ENCODE data around the gene HMCN2. TPM values are rescaled to one million over a fixed set of nuclear protein-coding genes. Genes with fewer than 3 reads are reported as not detected.

Gene HMCN2
- total RNA-seq, 1 donor from 2014 or later = not detected

DNA sequence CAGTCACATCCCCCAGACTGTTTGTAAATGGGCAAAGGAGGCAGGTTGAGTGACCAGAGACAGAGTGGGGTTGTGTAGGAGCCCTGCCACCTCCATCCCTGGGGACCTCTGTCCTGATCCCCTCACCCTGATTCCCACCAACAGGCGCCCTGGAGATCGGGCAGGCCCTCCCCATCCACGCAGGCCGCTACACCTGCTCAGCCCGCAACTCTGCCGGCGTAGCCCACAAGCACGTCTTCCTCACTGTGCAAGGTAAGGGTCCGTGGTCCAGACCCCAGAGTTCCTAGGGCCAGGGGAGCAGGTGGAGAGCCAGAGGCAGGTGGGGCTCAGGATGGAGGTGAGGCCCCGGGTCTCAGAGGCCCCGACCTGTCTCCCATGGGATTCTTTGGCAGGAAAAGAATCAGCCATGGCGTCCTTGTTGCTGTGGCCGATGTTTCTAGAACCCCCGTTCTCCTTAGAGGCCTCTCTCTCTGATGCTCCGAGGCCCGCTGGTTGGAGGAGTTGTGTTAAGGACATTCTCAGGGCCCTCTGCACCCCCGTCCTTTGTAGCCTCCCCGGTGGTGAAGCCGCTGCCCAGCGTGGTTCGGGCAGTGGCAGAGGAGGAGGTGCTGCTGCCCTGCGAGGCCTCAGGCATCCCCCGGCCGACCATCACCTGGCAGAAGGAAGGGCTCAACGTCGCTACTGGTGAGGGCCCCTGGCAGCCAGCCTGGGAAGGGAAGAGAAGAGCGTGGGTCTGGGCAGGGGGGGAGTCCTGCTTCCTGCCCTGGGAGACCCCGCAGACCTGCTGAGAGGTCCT is 137.3 kb downstream of the HMCN2 start:
- H3K4me3 Mint-ChIP-seq = no peak overlapping the region
- intact Hi-C loops (cut with micrococcal nuclease) = no loop called here
- no peaks in the 10 kb centered on the region for H3K9me3 Mint-ChIP-seq
- H3K27ac Mint-ChIP-seq = no peak overlapping the region
- no peaks in the 10 kb centered on the region for H3K27me3 Mint-ChIP-seq
- DNase-seq = no peak
- POLR2A ChIA-PET = no interaction called here
- CTCF ChIA-PET = no interaction called here
- TF ChIP-seq, protein P1, sequence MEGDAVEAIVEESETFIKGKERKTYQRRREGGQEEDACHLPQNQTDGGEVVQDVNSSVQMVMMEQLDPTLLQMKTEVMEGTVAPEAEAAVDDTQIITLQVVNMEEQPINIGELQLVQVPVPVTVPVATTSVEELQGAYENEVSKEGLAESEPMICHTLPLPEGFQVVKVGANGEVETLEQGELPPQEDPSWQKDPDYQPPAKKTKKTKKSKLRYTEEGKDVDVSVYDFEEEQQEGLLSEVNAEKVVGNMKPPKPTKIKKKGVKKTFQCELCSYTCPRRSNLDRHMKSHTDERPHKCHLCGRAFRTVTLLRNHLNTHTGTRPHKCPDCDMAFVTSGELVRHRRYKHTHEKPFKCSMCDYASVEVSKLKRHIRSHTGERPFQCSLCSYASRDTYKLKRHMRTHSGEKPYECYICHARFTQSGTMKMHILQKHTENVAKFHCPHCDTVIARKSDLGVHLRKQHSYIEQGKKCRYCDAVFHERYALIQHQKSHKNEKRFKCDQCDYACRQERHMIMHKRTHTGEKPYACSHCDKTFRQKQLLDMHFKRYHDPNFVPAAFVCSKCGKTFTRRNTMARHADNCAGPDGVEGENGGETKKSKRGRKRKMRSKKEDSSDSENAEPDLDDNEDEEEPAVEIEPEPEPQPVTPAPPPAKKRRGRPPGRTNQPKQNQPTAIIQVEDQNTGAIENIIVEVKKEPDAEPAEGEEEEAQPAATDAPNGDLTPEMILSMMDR (IDR thresholded peaks at IDR 0.05) = no peak
- ATAC-seq (ENCODE audit: low read depth) = no peak
- H3K4me1 Mint-ChIP-seq = no peaks in the 10 kb centered on the region
- no peaks in the 10 kb centered on the region for H3K36me3 Mint-ChIP-seq (ENCODE audit: low read depth)

DNA sequence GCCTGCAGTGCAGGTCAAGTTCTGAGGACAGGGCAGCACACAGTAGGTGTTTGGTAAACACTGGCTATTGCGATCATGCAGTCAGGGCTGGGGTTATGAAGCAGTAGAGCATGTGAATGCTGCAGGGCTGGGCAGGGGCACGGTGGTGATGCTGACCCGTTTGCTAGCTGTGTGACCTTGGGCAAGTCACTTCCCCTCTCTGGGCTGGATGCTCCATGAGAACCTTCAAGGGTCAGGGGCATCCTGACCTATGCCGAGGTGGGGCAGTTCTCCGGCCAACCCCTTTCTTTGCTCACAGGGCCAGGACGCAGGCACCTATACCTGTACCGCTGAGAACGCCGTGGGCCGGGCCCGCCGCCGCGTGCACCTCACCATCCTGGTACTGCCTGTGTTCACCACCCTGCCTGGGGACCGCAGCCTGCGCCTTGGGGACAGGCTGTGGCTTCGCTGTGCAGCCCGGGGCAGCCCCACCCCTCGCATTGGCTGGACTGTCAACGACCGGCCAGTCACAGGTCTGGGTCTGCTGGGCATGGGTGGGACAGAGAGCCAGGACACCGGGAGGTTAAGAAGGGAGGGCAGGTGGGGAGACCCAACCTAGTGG is 140.2 kb downstream of the HMCN2 start:
- no peaks in the 10 kb centered on the region for H3K4me1 Mint-ChIP-seq
- TF ChIP-seq, protein P1 (IDR thresholded peaks at IDR 0.05) = no peak

DNA sequence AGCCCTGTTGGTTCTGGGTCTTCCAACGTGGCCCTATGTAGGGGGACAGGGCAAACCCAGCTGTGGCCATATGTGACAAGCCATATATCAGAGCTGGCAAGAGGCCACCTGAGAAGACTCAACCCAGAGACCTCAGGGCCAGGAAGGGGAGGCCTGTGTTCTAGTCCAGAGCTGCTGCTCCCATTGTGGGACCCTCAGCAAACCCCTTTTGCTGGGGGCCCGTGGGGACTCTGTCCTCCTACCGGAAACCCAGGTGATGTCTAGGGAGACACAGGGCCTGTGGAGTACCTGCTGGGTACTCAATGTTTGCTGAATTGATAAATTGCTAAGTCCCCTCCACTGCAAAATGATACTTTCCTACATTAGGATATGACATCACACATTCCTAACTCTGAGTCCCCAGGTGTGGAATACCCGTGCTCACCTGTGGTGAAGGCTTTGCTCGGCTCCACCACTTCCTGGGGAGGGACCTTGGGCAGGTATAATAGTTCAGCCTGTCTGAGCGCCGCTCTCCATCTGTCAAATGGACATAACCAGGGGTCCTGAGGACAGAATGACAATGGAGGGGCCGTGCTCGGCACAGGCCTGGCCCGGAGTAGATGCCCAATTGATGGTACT is 140.8 kb downstream of the HMCN2 start:
- no peaks in the 10 kb centered on the region for H3K9me3 Mint-ChIP-seq
- no peaks in the 10 kb centered on the region for H3K36me3 Mint-ChIP-seq (ENCODE audit: low read depth)
- DNase-seq = no peak
- ChIA-PET CTCF (no interaction called here), POLR2A (no interaction called here)
- intact Hi-C loops (cut with micrococcal nuclease) = no loop called here
- H3K27me3 Mint-ChIP-seq = no peaks in the 10 kb centered on the region
- TF ChIP-seq, protein P1 (IDR thresholded peaks at IDR 0.05) = no peak
- no peak for ATAC-seq (ENCODE audit: low read depth)
- H3K4me3 Mint-ChIP-seq = no peak overlapping the region
- H3K27ac Mint-ChIP-seq = no peak overlapping the region
- no peaks in the 10 kb centered on the region for H3K4me1 Mint-ChIP-seq

More for the DNA sequence above, 140.2 kb downstream of the HMCN2 start:
- Mint-ChIP-seq H3K27me3 (no peaks in the 10 kb centered on the region), H3K36me3 (ENCODE audit: low read depth) (no peaks in the 10 kb centered on the region), H3K9me3 (no peaks in the 10 kb centered on the region), H3K4me3 (no peak overlapping the region), H3K27ac (no peak overlapping the region)
- no peak for ATAC-seq (ENCODE audit: low read depth)
- ChIA-PET POLR2A (no interaction called here), CTCF (no interaction called here)
- intact Hi-C loops (cut with micrococcal nuclease) = no loop called here
- DNase-seq = no peak

DNA sequence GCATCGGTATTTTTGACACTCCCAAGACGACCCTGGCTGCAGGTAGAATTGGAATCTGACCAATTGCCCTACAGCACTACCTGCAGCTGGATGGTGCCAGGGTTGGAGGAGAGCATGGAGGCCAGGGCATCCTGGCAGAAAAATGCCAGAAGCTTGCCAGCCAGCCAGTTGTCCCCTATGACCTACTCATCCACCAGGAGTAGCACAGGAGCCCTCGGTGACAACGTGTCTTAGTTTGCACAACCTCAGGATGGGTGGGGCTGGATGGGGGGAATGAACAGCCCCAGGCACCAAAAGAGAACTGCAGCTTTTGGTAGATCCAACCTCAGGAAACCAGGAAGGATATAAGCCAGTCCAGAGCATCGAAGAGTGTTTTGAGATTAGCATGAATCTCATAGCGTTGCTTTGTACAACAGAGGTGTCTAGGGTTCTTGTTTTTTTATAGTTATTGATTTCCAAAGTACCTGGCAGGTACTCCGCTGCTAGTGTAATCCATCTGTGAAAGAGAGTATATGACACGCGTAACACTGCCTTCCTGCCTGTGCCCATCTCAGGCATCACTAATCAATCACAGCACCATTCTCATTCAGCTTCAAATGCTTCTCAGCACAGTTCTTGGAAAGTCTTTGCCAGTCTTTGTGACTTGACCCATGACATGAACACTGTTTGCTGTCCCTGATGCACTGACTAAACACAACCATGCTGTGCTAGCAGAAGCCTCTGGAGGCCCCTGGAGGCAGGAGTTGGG is 142.5 kb downstream of the HMCN2 start:
- POLR2A ChIA-PET = no interaction called here
- H3K27ac Mint-ChIP-seq = no peak overlapping the region
- H3K9me3 Mint-ChIP-seq = no peaks in the 10 kb centered on the region

More for the DNA sequence above, 142.5 kb downstream of the HMCN2 start:
- TF ChIP-seq, protein P1 (IDR thresholded peaks at IDR 0.05) = no peak
- H3K36me3 Mint-ChIP-seq (ENCODE audit: low read depth) = no peaks in the 10 kb centered on the region
- CTCF ChIA-PET = no interaction called here
- DNase-seq = no peak
- H3K27me3 Mint-ChIP-seq = peaks cover 1% of the 10 kb centered on the region
- H3K4me3 Mint-ChIP-seq = no peak overlapping the region
- no peak for ATAC-seq (ENCODE audit: low read depth)
- intact Hi-C loops (cut with micrococcal nuclease) = no loop called here
- H3K4me1 Mint-ChIP-seq = no peaks in the 10 kb centered on the region

All from activated B cell treated with CpG ODN at 0.5 μM for 24 hours (primary cell).